ENCODE data around the gene DENND1B.

The DENND1B gene

GRCh38 chr1:197683895-197684553 lies 91.3 kb downstream of the DENND1B start:
- DNase-seq (ENCODE audit: low read depth) = no peak

GRCh38 chr1:197683280-197683679 lies 92.0 kb downstream of the DENND1B start:
- DNase-seq (ENCODE audit: low read depth) = no peak

GRCh38 chr1:197680311-197680710 lies 95.0 kb downstream of the DENND1B start:
- no peak for DNase-seq (ENCODE audit: low read depth)

GRCh38 chr1:197677752-197678295 lies 97.5 kb downstream of the DENND1B start:
- no peak for DNase-seq (ENCODE audit: low read depth)

GRCh38 chr1:197677313-197677712 lies 98.0 kb downstream of the DENND1B start:
- DNase-seq (ENCODE audit: low read depth) = no peak

- no peak for DNase-seq (ENCODE audit: low read depth)
Observed at GRCh38 chr1:197675583-197676208, 99.6 kb downstream of the DENND1B start.

- DNase-seq (ENCODE audit: low read depth) = no peak
Observed at GRCh38 chr1:197674286-197674685, 101.0 kb downstream of the DENND1B start.

GRCh38 chr1:197673292-197673691 lies 102.0 kb downstream of the DENND1B start:
- no peak for DNase-seq (ENCODE audit: low read depth)

- no peak for DNase-seq (ENCODE audit: low read depth)
Observed at GRCh38 chr1:197672347-197672746, 102.9 kb downstream of the DENND1B start.

- DNase-seq (ENCODE audit: low read depth) = no peak
Observed at GRCh38 chr1:197671920-197672319, 103.4 kb downstream of the DENND1B start.

GRCh38 chr1:197671140-197671539 lies 104.1 kb downstream of the DENND1B start:
- no peak for DNase-seq (ENCODE audit: low read depth)

GRCh38 chr1:197666769-197667285 lies 108.5 kb downstream of the DENND1B start:
- DNase-seq (ENCODE audit: low read depth) = no peak

GRCh38 chr1:197664391-197664790 lies 110.9 kb downstream of the DENND1B start:
- DNase-seq (ENCODE audit: low read depth) = no peak

GRCh38 chr1:197663162-197663953 lies 111.9 kb downstream of the DENND1B start:
- no peak for DNase-seq (ENCODE audit: low read depth)

- no peak for DNase-seq (ENCODE audit: low read depth)
Observed at GRCh38 chr1:197660389-197660788, 114.9 kb downstream of the DENND1B start.

- no peak for DNase-seq (ENCODE audit: low read depth)
Observed at GRCh38 chr1:197659171-197659570, 116.1 kb downstream of the DENND1B start.

- DNase-seq (ENCODE audit: low read depth) = no peak
Observed at GRCh38 chr1:197649188-197649587, 126.1 kb downstream of the DENND1B start.

- no peak for DNase-seq (ENCODE audit: low read depth)
Observed at GRCh38 chr1:197638316-197638715, 137.0 kb downstream of the DENND1B start.

- no peak for DNase-seq (ENCODE audit: low read depth)
Observed at GRCh38 chr1:197637406-197637805, 137.9 kb downstream of the DENND1B start.

GRCh38 chr1:197633447-197634078 lies 141.7 kb downstream of the DENND1B start:
- DNase-seq (ENCODE audit: low read depth) = no peak

GRCh38 chr1:197632651-197633050 lies 142.6 kb downstream of the DENND1B start:
- no peak for DNase-seq (ENCODE audit: low read depth)

GRCh38 chr1:197632005-197632404 lies 143.3 kb downstream of the DENND1B start:
- no peak for DNase-seq (ENCODE audit: low read depth)

All from activated T-cell treated with anti-CD3 and anti-CD28 coated beads for 24 hours (primary cell).